Left lung (tissue), 10 donors: ENCODE results near the gene ADGRL2. TPM values are rescaled to one million over a fixed set of nuclear protein-coding genes. Genes with fewer than 3 reads are reported as not detected.
A peak's percentile ranks its signal among the peaks of the same experiment; 100 is the strongest.

Experiments
- ATAC-seq: fragments of 200-7000 bp; cut with Tn5 transposase; one replicate; pipeline ENCODE4 v1.9.1; 2020; ENCODE audit warnings: moderate library complexity
- DNase-seq, 4 donors: peaks; one replicate each; pipeline ENCODE4 v3.0.0-alpha.2; 2013 to 2020
- H3K27ac ChIP-seq, 2 donors: fragments of 200-600 bp; sonication (generic) in 1 of 2; one replicate each; pipeline versions ENCODE4 v1.5.0 to v1.8.0; 2020 to 2021
- H3K27me3 ChIP-seq, 2 donors: fragments of 200-600 bp; sonication (generic) in 1 of 2; one replicate each; pipeline versions ENCODE4 v1.5.0 to v1.8.0; 2020 to 2021
- H3K36me3 ChIP-seq, 2 donors: fragments of 200-600 bp; sonication (generic) in 1 of 2; one replicate each; pipeline versions ENCODE4 v1.5.0 to v1.8.0; 2020 to 2021
- H3K4me1 ChIP-seq, 2 donors: fragments of 200-600 bp; one replicate each; pipeline ENCODE4 v1.8.0; 2021
- H3K4me3 ChIP-seq, 2 donors: fragments of 200-600 bp; sonication (generic) in 1 of 2; one replicate each; pipeline versions ENCODE4 v1.5.0 to v1.8.0; 2020 to 2021; ENCODE audit warnings: mild to moderate bottlenecking in 1 of 2
- H3K9me3 ChIP-seq, 2 donors: fragments of 200-600 bp; sonication (generic) in 1 of 2; one replicate each; pipeline versions ENCODE4 v1.5.0 to v1.8.0; 2020 to 2021
- CTCF ChIP-seq, 2 donors: fragments of 200-600 bp; sonication (generic) in 1 of 2; IDR thresholded peaks; one replicate each; pipeline versions ENCODE4 v1.5.0 to v1.8.0; 2021; ENCODE audit warnings: antibody characterized with exemption in 2 of 2
- intact Hi-C, 2 donors: fragments of 100-400 bp; cut with DNase I; formaldehyde crosslinking; loops; one replicate each; pipeline versions ENCODE4 v1.11.2 to v1.14.2; 2022
- polyA plus RNA-seq, 6 donors: library from polyadenylated mRNA; unstranded; fragments of 120-200 nt; gene quantifications; one replicate each; pipeline ENCODE4 v1.2.1, GENCODE V29; 2013; ENCODE audit not compliant: insufficient read length in 6 of 6
- total RNA-seq, 2 donors: library from RNA; stranded (reverse); fragmentation: NEBNext Ultra II Directional; extraction: Animal tissue kit (Norgen Biotek cat#: 25700); gene quantifications; one replicate each; pipeline ENCODE4 v1.2.1, GENCODE V29; 2021
- donor health status: DM: no; HTN: yes; CAD: no.
- donor health status: DM: no; HTN: no; CAD: no.

Gene ADGRL2
- total and polyA plus RNA-seq, 8 donors, result 78.8 to 295 (median 250) TPM

- no peak for ATAC-seq
- Histone ChIP-seq H3K27me3 (no peaks in the 10 kb centered on the region), H3K4me3 (no peak overlapping the region), H3K9me3 (no peaks in the 10 kb centered on the region), H3K27ac (no peak overlapping the region), H3K4me1 (no peaks in the 10 kb centered on the region), H3K36me3 (no peaks in the 10 kb centered on the region)
- intact Hi-C loops, result no loop called here
- DNase-seq, result no peak
- no peak for TF ChIP-seq CTCF (IDR thresholded peaks at IDR 0.05)
Measured at GRCh38 chr1:81899214-81899821, 98.6 kb downstream of the ADGRL2 start.

GRCh38 chr1:81907575-81907974 lies 106.8 kb downstream of the ADGRL2 start:
- DNase-seq (no peak), ATAC-seq (no peak)
- intact Hi-C loops, result no loop called here
- H3K27me3 ChIP-seq, result no peaks in the 10 kb centered on the region
- H3K9me3 ChIP-seq, result no peaks in the 10 kb centered on the region
- no peak overlapping the region for H3K27ac ChIP-seq
- H3K4me1 ChIP-seq, result no peaks in the 10 kb centered on the region
- TF ChIP-seq CTCF (IDR thresholded peaks at IDR 0.05), result no peak
- no peaks in the 10 kb centered on the region for H3K36me3 ChIP-seq
- H3K4me3 ChIP-seq, result no peak overlapping the region

GRCh38 chr1:81912383-81912782 lies 111.6 kb downstream of the ADGRL2 start:
- Histone ChIP-seq H3K9me3 (no peaks in the 10 kb centered on the region), H3K4me3 (no peak overlapping the region), H3K27me3 (no peaks in the 10 kb centered on the region), H3K27ac (no peak overlapping the region), H3K36me3 (no peaks in the 10 kb centered on the region), H3K4me1 (no peaks in the 10 kb centered on the region)
- intact Hi-C loops, result no loop called here
- ATAC-seq (no peak), DNase-seq (peak in 1 of 4 donors; percentile 26)
- no peak for TF ChIP-seq CTCF (IDR thresholded peaks at IDR 0.05)

- no peak for TF ChIP-seq CTCF (IDR thresholded peaks at IDR 0.05)
- Histone ChIP-seq H3K4me3 (no peak overlapping the region), H3K27ac (no peak overlapping the region), H3K9me3 (no peaks in the 10 kb centered on the region), H3K36me3 (no peaks in the 10 kb centered on the region), H3K27me3 (no peaks in the 10 kb centered on the region), H3K4me1 (no peaks in the 10 kb centered on the region)
- no peak for ATAC-seq
- DNase-seq, result no peak
- intact Hi-C loops, result no loop called here
Measured at GRCh38 chr1:81915937-81916336, 115.2 kb downstream of the ADGRL2 start.

GRCh38 chr1:81920245-81920740 lies 119.6 kb downstream of the ADGRL2 start:
- Histone ChIP-seq H3K4me1 (peaks cover 0 to 6% of the 10 kb centered on the region in 2 donors), H3K27me3 (no peaks in the 10 kb centered on the region), H3K4me3 (no peak overlapping the region), H3K36me3 (no peaks in the 10 kb centered on the region), H3K9me3 (no peaks in the 10 kb centered on the region), H3K27ac (peak overlapping the region in 1 of 2 donors; percentile 16)
- ATAC-seq (peak; percentile 33), DNase-seq (peak in 1 of 4 donors; percentile 16)
- intact Hi-C loops, result no loop called here
- TF ChIP-seq CTCF (IDR thresholded peaks at IDR 0.05), result no peak
